H1 (cell line): ENCODE measurements around the gene TSPAN6. TPM values are rescaled to one million over a fixed set of nuclear protein-coding genes. Genes with fewer than 3 reads are reported as not detected.

Experiments used
- CTCF ChIA-PET: fragments of 300-600 bp; sonication (Branson Sonifier 250); formaldehyde crosslinking; loops from one replicate; lab custom pipeline; 2021; ENCODE audit not compliant: partially characterized antibody; lab: Charles Lee
- POLR2A ChIA-PET: fragments of 300-600 bp; sonication (Branson Sonifier 250); formaldehyde crosslinking; loops from one replicate; lab custom pipeline; 2021; ENCODE audit warnings: inconsistent platforms; ENCODE audit not compliant: partially characterized antibody; lab: Charles Lee
- DNase-seq, 2 experiments: peaks; one replicate each; pipeline versions ENCODE4 v3.0.0 to v3.0.0-alpha.2; 2010 to 2022; ENCODE audit warnings: low spot score in 2 of 2, low read depth in 1 of 2, mixed read lengths in 1 of 2
- FAIRE-seq: peaks from 2 replicates; lab custom pipeline; 2011; peaks lifted over from hg19 to GRCh38; lab: Jason Lieb, UNC
- H2AFZ ChIP-seq: 2 replicates; pipeline ENCODE4 v1.8.1; 2012; ENCODE audit warnings: low read length, inconsistent platforms
- H2AK5ac ChIP-seq: 2 replicates; pipeline ENCODE4 v1.6.1; 2013; ENCODE audit warnings: low read depth, low read length
- H2BK120ac ChIP-seq: replicated peaks from 2 replicates; pipeline ENCODE3; 2013; ENCODE audit warnings: low read depth, low read length, inconsistent platforms
- H2BK12ac ChIP-seq: 2 replicates; pipeline ENCODE4 v1.6.1; 2013; ENCODE audit warnings: low read depth, low read length
- H2BK15ac ChIP-seq: 2 replicates; pipeline ENCODE4 v1.6.1; 2013; ENCODE audit warnings: low read length
- H2BK20ac ChIP-seq: 2 replicates; pipeline ENCODE4 v1.6.1; 2013; ENCODE audit warnings: low read length
- H2BK5ac ChIP-seq: 2 replicates; pipeline ENCODE4 v1.6.1; 2013; ENCODE audit warnings: low read depth, low read length
- H3K14ac ChIP-seq: 2 replicates; pipeline ENCODE4 v1.6.1; 2013; ENCODE audit warnings: inconsistent platforms; ENCODE audit not compliant: insufficient read length
- H3K18ac ChIP-seq: 2 replicates; pipeline ENCODE4 v1.6.1; 2013; ENCODE audit warnings: low read length; ENCODE audit errors: extremely low read depth
- H3K23ac ChIP-seq: 2 replicates; pipeline ENCODE4 v1.6.1; 2013; ENCODE audit warnings: inconsistent platforms; ENCODE audit not compliant: insufficient read length
- H3K23me2 ChIP-seq: 2 replicates; pipeline ENCODE4 v1.6.1; 2013; ENCODE audit warnings: low read depth, low read length
- H3K27ac ChIP-seq: 2 replicates; pipeline ENCODE4 v1.6.1; 2011; ENCODE audit warnings: low read depth, low read length, inconsistent platforms
- H3K27me3 ChIP-seq, 4 experiments: replicated peaks in 1 of 4; 1 replicate in 1 of 4; 2 replicates in 3 of 4; pipeline versions ENCODE4 v1.6.1 to v1.8.1; 2011 to 2013; ENCODE audit warnings: low read length in 3 of 4, mild to moderate bottlenecking in 3 of 4, inconsistent platforms in 2 of 4, mixed read lengths in 2 of 4, moderate library complexity in 1 of 4; ENCODE audit not compliant: control insufficient read depth in 3 of 4, insufficient read depth in 3 of 4; ENCODE audit errors: extremely low read depth in 1 of 4
- H3K36me3 ChIP-seq, 4 experiments: 2 replicates each; pipeline versions ENCODE4 v1.6.1 to v1.8.1; 2011 to 2013; ENCODE audit warnings: mild to moderate bottlenecking in 4 of 4, low read length in 3 of 4, moderate library complexity in 2 of 4, control low read depth in 1 of 4, inconsistent platforms in 1 of 4; ENCODE audit not compliant: insufficient read depth in 4 of 4, control insufficient read depth in 2 of 4
- H3K4ac ChIP-seq: replicated peaks from 2 replicates; pipeline ENCODE3; 2013; ENCODE audit warnings: low read length, low read depth, mixed read lengths, inconsistent platforms; ENCODE audit not compliant: insufficient read length
- H3K4me1 ChIP-seq, 4 experiments: replicated peaks in 1 of 4; 1 replicate in 1 of 4; 2 replicates in 3 of 4; pipeline versions ENCODE4 v1.6.1 to v1.8.1; 2011 to 2013; ENCODE audit warnings: low read length in 3 of 4, inconsistent platforms in 2 of 4, mixed read lengths in 1 of 4; ENCODE audit not compliant: insufficient read depth in 4 of 4, control insufficient read depth in 3 of 4
- H3K4me2 ChIP-seq, 2 experiments: 2 replicates each; pipeline versions ENCODE4 v1.6.1 to v1.8.1; 2011 to 2013; ENCODE audit warnings: low read depth in 2 of 2, low read length in 2 of 2, control low read depth in 1 of 2, inconsistent platforms in 1 of 2, mild to moderate bottlenecking in 1 of 2; ENCODE audit not compliant: insufficient read depth in 1 of 2
- H3K4me3 ChIP-seq, 4 experiments: fragments of 200-600, 300-600 bp in 1 of 4; sonication (generic), shearing (Covaris generic), sonication (Bioruptor Twin) in 1 of 4; 2 replicates each; pipeline versions ENCODE4 v1.5.1 to v1.8.1; 2011 to 2016; ENCODE audit warnings: low read length in 4 of 4, low read depth in 3 of 4, control low read depth in 2 of 4, inconsistent platforms in 2 of 4, mild to moderate bottlenecking in 2 of 4, mixed read lengths in 1 of 4, moderate library complexity in 1 of 4; ENCODE audit not compliant: insufficient read depth in 2 of 4; ENCODE audit errors: extremely low read depth in 1 of 4
- H3K56ac ChIP-seq: replicated peaks from 2 replicates; pipeline ENCODE3; 2013; ENCODE audit warnings: low read depth, mild to moderate bottlenecking, mixed read lengths, low read length, inconsistent platforms; ENCODE audit not compliant: insufficient read length
- H3K79me1 ChIP-seq: 2 replicates; pipeline ENCODE4 v1.6.1; 2013; ENCODE audit warnings: low read depth, low read length, control low read depth
- H3K79me2 ChIP-seq, 2 experiments: 2 replicates each; pipeline versions ENCODE4 v1.6.1 to v1.8.1; 2012 to 2013; ENCODE audit warnings: low read length in 2 of 2, mild to moderate bottlenecking in 2 of 2, inconsistent platforms in 1 of 2; ENCODE audit not compliant: insufficient read depth in 2 of 2, control insufficient read depth in 1 of 2
- H3K9ac ChIP-seq, 4 experiments: replicated peaks in 1 of 4; 1 replicate in 1 of 4; 2 replicates in 3 of 4; pipeline versions ENCODE4 v1.6.1 to v1.8.1; 2011 to 2013; ENCODE audit warnings: low read depth in 3 of 4, low read length in 3 of 4, control low read depth in 2 of 4, mild to moderate bottlenecking in 2 of 4, moderate library complexity in 2 of 4, inconsistent platforms in 1 of 4; ENCODE audit errors: extremely low read depth in 1 of 4
- H3K9me3 ChIP-seq, 2 experiments: 2 replicates each; pipeline versions ENCODE4 v1.6.1 to v1.8.1; 2012 to 2013; ENCODE audit warnings: mild to moderate bottlenecking in 2 of 2, moderate library complexity in 2 of 2, control low read depth in 1 of 2, inconsistent platforms in 1 of 2, low read depth in 1 of 2, low read length in 1 of 2, mixed read lengths in 1 of 2; ENCODE audit not compliant: insufficient read depth in 2 of 2
- H4K20me1 ChIP-seq, 2 experiments: replicated peaks in 1 of 2; 2 replicates each; pipeline versions ENCODE3 to v1.8.1; 2011 to 2013; ENCODE audit warnings: inconsistent platforms in 2 of 2, low read length in 2 of 2, mild to moderate bottlenecking in 1 of 2; ENCODE audit not compliant: insufficient read depth in 2 of 2, control insufficient read depth in 1 of 2
- H4K5ac ChIP-seq: 2 replicates; pipeline ENCODE4 v1.6.1; 2013; ENCODE audit warnings: low read length, low read depth, mixed read lengths, inconsistent platforms; ENCODE audit not compliant: insufficient read length
- H4K8ac ChIP-seq: 2 replicates; pipeline ENCODE4 v1.8.0; 2013; ENCODE audit warnings: mild to moderate bottlenecking, moderate library complexity, low read length, inconsistent platforms; ENCODE audit not compliant: insufficient read depth; ENCODE audit errors: extremely low read depth
- H4K91ac ChIP-seq: replicated peaks from 2 replicates; pipeline ENCODE3; 2013; ENCODE audit warnings: low read length, mixed read lengths, inconsistent platforms; ENCODE audit not compliant: insufficient read length
- NRF1 ChIP-seq: IDR thresholded peaks from 2 replicates; pipeline ENCODE4 v1.6.1; 2011; ENCODE audit warnings: mild to moderate bottlenecking, low read depth, low read length, improper control_type of control experiment
- POU5F1 ChIP-seq: IDR thresholded peaks from 2 replicates; pipeline ENCODE4 v1.6.1; 2011; ENCODE audit warnings: low read depth, mild to moderate bottlenecking, low read length, moderate library complexity
- WGBS, 2 experiments: shearing (Covaris generic) in 1 of 2; methylation state at CpG; one replicate each; pipeline versions ENCODE4 v1.1.6 to v1.1.7; 2013 to 2015; ENCODE audit warnings: low lambda C conversion rate in 2 of 2, mixed read lengths in 2 of 2, inconsistent platforms in 1 of 2, low coverage in 1 of 2, missing lambda C conversion rate in 1 of 2; ENCODE audit not compliant: insufficient replicate concordance in 2 of 2, insufficient coverage in 1 of 2, insufficient read length in 1 of 2; ENCODE audit errors: extremely low coverage in 1 of 2, missing lambda C conversion rate in 1 of 2; 5-methylcytosine and 5-hydroxymethylcytosine counted together
- polyA plus RNA-seq, 7 experiments: library from polyadenylated mRNA; depleted of rRNA in 3 of 7; stranded (reverse) in 5 of 7; unstranded in 2 of 7; fragments of >200 nt in 5 of 7; fragments of 200-250 nt in 2 of 7; gene quantifications; 1 replicate in 5 of 7; 2 replicates in 1 of 7; 4 replicates in 1 of 7; pipeline versions ENCODE4 v1.2.1 to v1.2.3, GENCODE V29; 2011 to 2013; ENCODE audit warnings: missing spikeins in 2 of 7, mixed read lengths in 2 of 7
- total RNA-seq: library from RNA; stranded (reverse); fragmentation: NEBNext Ultra II Directional; extraction: Animal tissue kit (Norgen Biotek cat#: 25700); gene quantifications from 2 replicates; pipeline ENCODE4 v1.2.1, GENCODE V29; 2021

Gene TSPAN6
- total and polyA plus RNA-seq, 2 of the 8 experiments (the other 6 are each of a cell fraction or from before 2014, with no cell fraction given): 58.1 to 67.7 TPM

- Histone ChIP-seq H3K4me3 (no peak overlapping the region), H3K4ac (no peak overlapping the region), H2BK20ac (no peak overlapping the region), H3K4me1 (no peaks in the 10 kb centered on the region), H2BK15ac (no peak overlapping the region), H3K14ac (no peak overlapping the region), H3K79me2 (no peaks in the 10 kb centered on the region), H3K36me3 (no peaks in the 10 kb centered on the region), H3K27me3 (no peaks in the 10 kb centered on the region), H2BK12ac (no peak overlapping the region), H3K4me2 (no peak overlapping the region), H3K9ac (no peak overlapping the region), H2AFZ (no peak overlapping the region), H4K20me1 (no peaks in the 10 kb centered on the region), H3K79me1 (no peaks in the 10 kb centered on the region), H3K56ac (no peak overlapping the region), H2BK120ac (no peak overlapping the region), H4K5ac (no peak overlapping the region), H3K18ac (no peak overlapping the region), H3K23me2 (no peaks in the 10 kb centered on the region), H3K9me3 (no peaks in the 10 kb centered on the region), H3K23ac (no peak overlapping the region), H4K91ac (no peak overlapping the region), H2BK5ac (no peak overlapping the region), H3K27ac (no peak overlapping the region), H2AK5ac (no peak overlapping the region), H4K8ac (no peak overlapping the region)
- FAIRE-seq (no peak), DNase-seq (no peak)
- POLR2A ChIA-PET: interaction anchor here (1.0 kb wide), 1 partner anchor 85 kb away, joined by 3 read pairs; no protein-coding TSS in a partner anchor
- CTCF ChIA-PET: interaction anchor here (0.6 to 8.1 kb wide), 3 partner anchors 9 to 86 kb away, joined by 3 to 75 read pairs (median 7); no protein-coding TSS in a partner anchor
- 97% methylated on average over 3 of the region's 8 CpGs; no CpG with 5 or more reads in 1 of the 2 experiments for WGBS, 2 experiments
- no peak for TF ChIP-seq NRF1
- no peak for TF ChIP-seq POU5F1
These were observed 46.3 kb upstream of the TSPAN6 start for GRCh38 chrX:100682939-100683338.
